Brain pericyte (primary cell): Measurements from ENCODE around the gene CD226.

ENCODE experiments used
- DNase-seq: peaks from one replicate; pipeline ENCODE4 v3.0.0-alpha.2; 2012; ENCODE audit warnings: low read depth, low spot score

The CD226 gene

DNA sequence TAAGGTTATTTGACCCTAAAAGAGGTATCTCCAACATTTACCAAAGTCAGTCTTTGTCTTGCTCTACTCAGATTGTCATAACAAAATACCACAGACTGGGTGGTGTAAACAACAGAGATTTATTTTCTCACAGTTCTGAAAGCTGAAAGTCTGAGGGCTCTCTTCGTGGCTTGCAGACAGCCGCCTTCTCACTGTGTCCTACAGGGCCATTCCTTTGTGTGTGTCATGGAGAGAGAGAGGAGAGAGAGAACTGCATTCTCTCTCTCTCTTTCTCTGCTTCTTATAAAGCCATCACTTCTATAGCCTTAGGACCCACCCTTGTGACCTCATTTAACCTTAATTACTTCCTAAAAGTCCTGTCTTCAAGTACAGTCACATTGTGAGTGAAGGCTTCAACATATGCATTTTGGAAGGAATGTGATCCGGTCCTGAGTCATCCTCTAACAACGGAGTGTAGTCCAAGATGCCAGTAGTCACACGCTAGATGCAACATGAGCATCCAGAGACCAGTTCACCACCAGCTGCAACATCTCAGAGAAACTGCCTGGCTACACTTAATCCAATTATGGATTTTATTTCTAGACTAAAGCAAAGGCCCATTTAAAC lies 130.2 kb downstream of the CD226 start:
- no peak for DNase-seq

DNA sequence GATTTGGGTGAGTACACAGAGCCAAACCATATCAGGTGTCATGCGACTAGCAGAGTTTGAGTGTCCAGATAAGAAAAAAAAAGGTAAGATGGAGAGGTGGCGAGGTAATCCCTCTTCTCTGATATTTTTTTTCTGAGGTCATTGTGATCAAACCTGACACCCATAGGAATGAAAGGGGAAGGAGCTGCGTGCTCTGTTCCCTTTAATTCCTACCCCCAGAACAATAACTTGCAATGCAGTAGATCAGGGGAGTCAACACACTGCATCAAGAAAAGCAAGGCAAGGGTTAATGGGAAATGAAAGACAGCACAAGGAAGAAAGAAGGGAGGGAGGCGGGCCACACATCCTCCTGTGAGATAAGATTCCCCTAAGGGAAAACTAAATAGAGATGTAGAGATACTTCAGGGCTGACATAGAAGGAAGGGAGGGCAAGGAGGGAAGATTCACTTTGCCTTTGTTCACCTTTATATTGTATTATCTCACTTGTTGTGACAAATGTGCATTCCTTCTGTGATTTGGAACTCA lies 132.8 kb downstream of the CD226 start:
- no peak for DNase-seq

DNA sequence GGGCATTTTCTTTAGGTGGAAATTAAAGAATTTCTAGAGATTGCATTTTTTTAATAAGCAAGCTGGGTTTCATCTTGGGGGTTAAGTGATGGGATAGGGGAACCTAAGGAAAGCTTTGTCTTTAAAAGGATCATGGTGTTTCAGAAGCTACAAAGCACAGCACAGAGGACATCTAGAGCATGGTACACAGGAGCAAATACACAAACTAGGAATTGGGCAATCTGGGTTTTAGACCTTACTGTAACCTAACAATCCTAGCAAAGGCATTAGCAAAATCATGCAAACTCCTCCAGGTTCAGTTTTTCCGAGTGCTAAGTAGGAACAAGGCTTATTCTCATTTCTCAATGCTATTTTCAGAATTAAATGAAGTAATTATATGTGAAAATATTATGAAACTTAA lies 134.1 kb downstream of the CD226 start:
- no peak for DNase-seq

DNA sequence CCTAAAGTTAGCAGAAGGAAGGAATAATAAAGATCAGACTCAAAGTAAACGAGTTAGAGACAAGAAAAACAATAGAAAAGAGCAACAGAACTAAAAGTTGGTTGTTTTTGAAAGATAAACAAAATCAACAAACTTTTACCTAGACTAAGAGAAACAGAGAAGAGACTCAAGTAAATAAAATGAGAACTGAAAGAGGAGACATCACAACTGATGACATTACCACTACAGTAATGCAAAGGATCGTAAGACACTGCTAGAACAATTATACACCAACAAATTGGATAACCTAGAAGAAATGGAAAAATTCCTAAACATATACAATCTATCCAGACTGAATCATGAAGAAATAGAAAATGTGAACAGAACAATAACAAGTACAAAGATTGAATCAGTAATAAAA lies 139.3 kb downstream of the CD226 start:
- DNase-seq: no peak

DNA sequence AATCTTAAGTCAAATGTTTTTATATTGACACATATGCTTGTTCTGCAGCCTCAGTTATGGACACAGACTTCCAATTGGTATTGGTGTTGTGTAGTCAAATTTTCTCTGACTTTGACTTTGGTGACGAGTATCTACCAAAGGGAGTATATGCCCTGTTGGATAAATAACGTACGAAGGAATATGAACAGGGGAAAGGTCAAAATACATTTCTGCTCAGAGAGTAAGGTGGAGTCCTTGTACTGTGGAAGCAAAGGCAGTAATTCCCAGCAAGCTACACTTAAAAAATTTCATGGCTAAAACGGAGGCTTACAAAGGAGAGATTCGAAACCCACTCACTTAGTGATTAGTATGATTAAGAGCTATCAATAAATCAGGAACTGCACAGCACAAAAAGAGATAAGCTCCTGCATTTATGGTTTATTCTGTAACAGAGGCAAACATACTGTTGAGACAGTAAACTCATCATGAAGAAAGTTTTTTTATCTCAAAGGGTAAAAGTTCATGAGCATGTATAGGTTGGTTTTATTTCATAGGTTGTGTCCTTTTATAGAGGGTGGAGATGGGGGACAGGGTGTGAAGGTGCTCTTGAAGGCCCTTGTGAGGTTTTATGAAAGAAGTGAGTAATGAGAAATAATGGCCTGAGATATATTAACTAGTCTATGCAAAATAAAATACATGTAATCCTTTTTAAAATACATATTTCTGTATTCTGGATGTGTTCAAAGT lies 142.7 kb downstream of the CD226 start:
- DNase-seq: no peak
